Left lung (tissue), 10 donors: Measurements from ENCODE around the gene UBD. TPM values are rescaled to one million over a fixed set of nuclear protein-coding genes. Genes with fewer than 3 reads are reported as not detected.

Experiments used
- ATAC-seq: fragments of 200-7000 bp; cut with Tn5 transposase; one replicate; pipeline ENCODE4 v1.9.1; 2020; ENCODE audit warnings: moderate library complexity
- DNase-seq, 4 donors: peaks; one replicate each; pipeline ENCODE4 v3.0.0-alpha.2; 2013 to 2020
- H3K27ac ChIP-seq, 2 donors: fragments of 200-600 bp; sonication (generic) in 1 of 2; one replicate each; pipeline versions ENCODE4 v1.5.0 to v1.8.0; 2020 to 2021
- H3K27me3 ChIP-seq, 2 donors: fragments of 200-600 bp; sonication (generic) in 1 of 2; one replicate each; pipeline versions ENCODE4 v1.5.0 to v1.8.0; 2020 to 2021
- H3K36me3 ChIP-seq, 2 donors: fragments of 200-600 bp; sonication (generic) in 1 of 2; one replicate each; pipeline versions ENCODE4 v1.5.0 to v1.8.0; 2020 to 2021
- H3K4me1 ChIP-seq, 2 donors: fragments of 200-600 bp; one replicate each; pipeline ENCODE4 v1.8.0; 2021
- H3K4me3 ChIP-seq, 2 donors: fragments of 200-600 bp; sonication (generic) in 1 of 2; one replicate each; pipeline versions ENCODE4 v1.5.0 to v1.8.0; 2020 to 2021; ENCODE audit warnings: mild to moderate bottlenecking in 1 of 2
- H3K9me3 ChIP-seq, 2 donors: fragments of 200-600 bp; sonication (generic) in 1 of 2; one replicate each; pipeline versions ENCODE4 v1.5.0 to v1.8.0; 2020 to 2021
- intact Hi-C, 2 donors: fragments of 100-400 bp; cut with DNase I; formaldehyde crosslinking; loops; one replicate each; pipeline versions ENCODE4 v1.11.2 to v1.14.2; 2022
- polyA plus RNA-seq, 6 donors: library from polyadenylated mRNA; unstranded; fragments of 120-200 nt; gene quantifications; one replicate each; pipeline ENCODE4 v1.2.1, GENCODE V29; 2013; ENCODE audit not compliant: insufficient read length in 6 of 6
- total RNA-seq, 2 donors: library from RNA; stranded (reverse); fragmentation: NEBNext Ultra II Directional; extraction: Animal tissue kit (Norgen Biotek cat#: 25700); gene quantifications; one replicate each; pipeline ENCODE4 v1.2.1, GENCODE V29; 2021
- TF ChIP-seq, protein P1 (sequence below), 2 donors: fragments of 200-600 bp; sonication (generic) in 1 of 2; IDR thresholded peaks; one replicate each; pipeline versions ENCODE4 v1.5.0 to v1.8.0; 2021; ENCODE audit warnings: antibody characterized with exemption in 2 of 2
- donor health status: DM: no; HTN: yes; CAD: no.
- donor health status: DM: no; HTN: no; CAD: no.

UBD gene
- total and polyA plus RNA-seq, 8 donors, result 0.25 to 2.7 (median 1.3) TPM

GRCh38 chr6:29528988-29529560 lies 30.5 kb downstream of the UBD start:
- DNase-seq, result peak in 1 of 4 donors; percentile 49
- Histone ChIP-seq H3K4me1 (no peaks in the 10 kb centered on the region), H3K4me3 (no peak overlapping the region), H3K36me3 (no peaks in the 10 kb centered on the region), H3K27me3 (peaks cover 0 to 1% of the 10 kb centered on the region in 2 donors), H3K27ac (no peak overlapping the region), H3K9me3 (no peaks in the 10 kb centered on the region)
- TF ChIP-seq, protein P1, sequence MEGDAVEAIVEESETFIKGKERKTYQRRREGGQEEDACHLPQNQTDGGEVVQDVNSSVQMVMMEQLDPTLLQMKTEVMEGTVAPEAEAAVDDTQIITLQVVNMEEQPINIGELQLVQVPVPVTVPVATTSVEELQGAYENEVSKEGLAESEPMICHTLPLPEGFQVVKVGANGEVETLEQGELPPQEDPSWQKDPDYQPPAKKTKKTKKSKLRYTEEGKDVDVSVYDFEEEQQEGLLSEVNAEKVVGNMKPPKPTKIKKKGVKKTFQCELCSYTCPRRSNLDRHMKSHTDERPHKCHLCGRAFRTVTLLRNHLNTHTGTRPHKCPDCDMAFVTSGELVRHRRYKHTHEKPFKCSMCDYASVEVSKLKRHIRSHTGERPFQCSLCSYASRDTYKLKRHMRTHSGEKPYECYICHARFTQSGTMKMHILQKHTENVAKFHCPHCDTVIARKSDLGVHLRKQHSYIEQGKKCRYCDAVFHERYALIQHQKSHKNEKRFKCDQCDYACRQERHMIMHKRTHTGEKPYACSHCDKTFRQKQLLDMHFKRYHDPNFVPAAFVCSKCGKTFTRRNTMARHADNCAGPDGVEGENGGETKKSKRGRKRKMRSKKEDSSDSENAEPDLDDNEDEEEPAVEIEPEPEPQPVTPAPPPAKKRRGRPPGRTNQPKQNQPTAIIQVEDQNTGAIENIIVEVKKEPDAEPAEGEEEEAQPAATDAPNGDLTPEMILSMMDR (IDR thresholded peaks at IDR 0.05), result no peak
- intact Hi-C loops, result no loop called here
- ATAC-seq, result no peak

DNA sequence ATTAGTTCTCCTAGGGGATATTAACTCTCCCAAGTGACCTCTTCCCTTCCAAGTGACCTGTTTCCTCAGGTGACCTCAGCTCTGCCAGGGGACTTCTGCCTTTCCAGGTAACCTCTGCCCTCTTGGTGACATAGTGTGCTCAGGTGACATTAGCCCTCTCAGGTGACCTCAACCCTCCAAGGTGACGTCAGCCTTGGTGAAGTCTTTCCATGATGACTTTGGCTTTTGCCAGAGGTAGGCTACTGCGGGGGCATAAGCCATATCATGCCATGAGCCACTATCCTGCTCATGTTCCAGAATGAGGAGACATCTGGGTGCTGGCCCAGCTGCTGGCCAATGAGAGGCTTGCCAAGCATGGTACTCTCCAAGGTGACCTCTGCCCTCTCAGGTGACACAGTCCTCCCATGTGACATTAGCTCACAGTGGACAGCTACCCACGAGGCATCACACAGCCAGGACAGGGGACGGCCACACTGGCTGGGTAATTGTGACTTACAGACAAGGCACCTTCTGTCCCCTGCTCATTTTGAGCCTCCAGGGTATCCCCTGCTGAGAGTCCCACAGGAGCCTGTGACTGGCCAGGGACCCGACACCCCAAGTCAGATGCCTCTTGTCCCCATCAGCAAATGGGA lies 31.1 kb downstream of the UBD start:
- TF ChIP-seq, protein P1 (IDR thresholded peaks at IDR 0.05), result no peak
- Histone ChIP-seq H3K27me3 (peaks cover 0 to 3% of the 10 kb centered on the region in 2 donors), H3K4me1 (no peaks in the 10 kb centered on the region), H3K27ac (no peak overlapping the region), H3K9me3 (no peaks in the 10 kb centered on the region), H3K4me3 (no peak overlapping the region), H3K36me3 (no peaks in the 10 kb centered on the region)
- ATAC-seq (no peak), DNase-seq (peak in 1 of 4 donors; percentile 39)
- intact Hi-C loops, result no loop called here

GRCh38 chr6:29527564-29527963 lies 32.0 kb downstream of the UBD start:
- Histone ChIP-seq H3K27ac (no peak overlapping the region), H3K4me1 (no peaks in the 10 kb centered on the region), H3K27me3 (peaks cover 0 to 3% of the 10 kb centered on the region in 2 donors), H3K9me3 (no peaks in the 10 kb centered on the region), H3K4me3 (no peak overlapping the region), H3K36me3 (no peaks in the 10 kb centered on the region)
- no peak for DNase-seq
- ATAC-seq, result no peak
- intact Hi-C loops, result no loop called here
- TF ChIP-seq, protein P1 (IDR thresholded peaks at IDR 0.05), result no peak

GRCh38 chr6:29527126-29527525 lies 32.4 kb downstream of the UBD start:
- TF ChIP-seq, protein P1 (IDR thresholded peaks at IDR 0.05), result no peak
- Histone ChIP-seq H3K9me3 (no peaks in the 10 kb centered on the region), H3K4me1 (no peaks in the 10 kb centered on the region), H3K4me3 (no peak overlapping the region), H3K36me3 (no peaks in the 10 kb centered on the region), H3K27me3 (peaks cover 0 to 3% of the 10 kb centered on the region in 2 donors), H3K27ac (no peak overlapping the region)
- no peak for ATAC-seq
- intact Hi-C loops, result no loop called here
- no peak for DNase-seq

- no peak for ATAC-seq
- Histone ChIP-seq H3K9me3 (no peaks in the 10 kb centered on the region), H3K27ac (no peak overlapping the region), H3K4me3 (no peak overlapping the region), H3K36me3 (no peaks in the 10 kb centered on the region), H3K4me1 (no peaks in the 10 kb centered on the region), H3K27me3 (peaks cover 0 to 3% of the 10 kb centered on the region in 2 donors)
- no peak for DNase-seq
- intact Hi-C loops, result no loop called here
- TF ChIP-seq, protein P1 (IDR thresholded peaks at IDR 0.05), result no peak
Measured at GRCh38 chr6:29525311-29525639, 34.3 kb downstream of the UBD start.
